Fibroblast of skin of back (primary cell): ENCODE measurements around the gene IRX2.
A peak's percentile ranks its signal among the peaks of the same experiment; 100 is the strongest.

Experiments
- DNase-seq: peaks from one replicate; pipeline ENCODE4 v3.0.0-alpha.2; 2013

IRX2 gene

GRCh38 chr5:2714026-2714425 is 37.5 kb downstream of the IRX2 start:
- DNase-seq: no peak

GRCh38 chr5:2711446-2712425 is 39.7 kb downstream of the IRX2 start:
- no peak for DNase-seq

GRCh38 chr5:2710910-2711309 is 40.6 kb downstream of the IRX2 start:
- peak; percentile 32 for DNase-seq

DNA sequence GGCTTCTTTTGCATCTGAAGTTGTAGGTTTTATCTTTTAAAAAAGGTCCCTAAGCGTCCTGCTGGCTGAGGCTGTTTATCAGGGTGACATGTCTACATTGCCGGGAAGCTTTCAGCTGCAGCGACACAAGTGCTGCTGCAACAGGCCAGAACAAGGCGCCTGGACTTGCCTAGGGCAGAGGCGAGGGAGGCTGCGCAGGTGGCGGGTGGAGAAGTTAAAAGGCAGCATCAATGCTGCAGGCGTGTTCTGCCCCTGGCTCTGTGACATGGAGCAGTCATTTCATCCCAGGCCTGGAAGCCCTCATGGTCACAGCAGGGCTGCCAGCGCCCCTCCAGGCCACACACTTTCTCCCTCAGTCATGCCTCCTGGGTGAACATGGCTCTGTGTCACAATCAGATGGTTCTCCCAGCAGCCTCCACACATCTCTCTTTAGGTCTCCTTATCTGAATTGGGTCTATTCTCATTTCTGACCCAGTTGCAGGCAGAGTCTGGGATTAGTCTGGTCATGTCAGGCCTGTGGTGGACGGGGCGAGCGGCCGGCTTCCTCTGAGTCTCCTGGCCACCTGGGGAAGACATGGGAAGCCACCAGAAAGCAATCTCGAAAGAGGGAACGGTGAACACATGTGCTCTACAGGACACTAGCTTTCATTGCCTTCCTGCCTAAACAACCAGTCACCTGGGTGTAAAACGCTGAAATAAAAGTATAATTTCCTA is 41.3 kb downstream of the IRX2 start:
- no peak for DNase-seq

GRCh38 chr5:2708751-2709150 is 42.7 kb downstream of the IRX2 start:
- DNase-seq: no peak

DNA sequence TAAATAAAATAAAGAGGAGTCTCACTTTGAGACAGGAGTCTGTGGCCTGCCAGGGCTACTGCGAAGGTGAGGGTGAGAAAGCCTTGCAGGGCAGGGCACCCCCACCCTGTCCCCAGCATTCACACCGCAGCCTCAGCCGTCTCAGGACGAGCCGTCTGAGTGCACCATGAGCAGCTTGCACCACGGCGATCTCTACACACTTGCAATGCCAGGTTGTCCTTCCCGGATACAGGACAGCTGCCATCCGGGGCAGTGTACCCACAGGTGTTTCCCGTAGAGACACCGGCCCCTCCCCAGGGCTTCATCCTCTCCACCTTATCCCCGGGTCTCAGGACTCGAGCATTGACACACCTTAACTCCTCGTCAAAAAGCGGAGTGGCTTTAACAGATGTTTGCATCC is 43.3 kb downstream of the IRX2 start:
- no peak for DNase-seq

- DNase-seq: no peak
Measured at GRCh38 chr5:2705861-2706260, 45.6 kb downstream of the IRX2 start.

DNA sequence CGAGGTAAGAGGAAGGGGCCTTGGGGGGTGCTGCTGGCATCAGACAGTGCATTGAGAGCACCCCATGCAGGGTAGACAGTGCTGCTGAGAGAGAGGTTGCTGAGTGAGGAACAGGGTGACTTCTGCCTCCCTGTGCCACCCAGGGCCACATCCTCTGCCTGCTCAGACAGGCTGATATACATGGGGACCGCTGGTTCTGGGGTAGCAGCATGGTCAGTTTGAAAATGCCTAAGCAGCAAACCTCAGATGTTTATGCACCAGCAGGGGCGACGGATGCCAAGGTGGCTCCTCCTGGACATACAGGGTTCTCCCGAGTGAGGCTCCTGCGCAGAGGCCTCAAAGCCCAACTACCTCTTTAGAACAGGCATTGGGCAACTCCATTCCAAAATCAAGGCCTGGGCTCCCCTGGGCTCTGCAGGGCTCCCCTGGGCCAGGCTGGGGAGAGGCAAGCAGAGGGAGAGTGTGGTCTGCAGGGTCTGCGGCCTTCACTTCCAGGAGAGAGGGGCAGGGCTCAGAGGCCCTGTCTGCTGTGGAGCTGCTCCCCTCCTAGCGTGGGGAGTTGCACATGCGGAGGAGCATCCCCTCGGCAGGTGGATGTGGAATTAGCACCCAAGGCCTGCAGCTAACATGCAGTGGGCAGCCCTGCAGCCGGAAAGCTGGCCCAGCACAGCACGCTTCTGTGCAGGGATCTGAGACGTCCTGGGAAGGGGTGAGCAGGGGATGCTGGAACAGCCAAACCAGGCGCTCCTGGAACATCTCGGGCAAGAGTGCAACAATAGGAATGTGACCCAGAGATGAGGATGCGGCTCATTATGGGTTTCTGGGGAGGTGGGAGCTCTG is 46.5 kb downstream of the IRX2 start:
- DNase-seq: no peak

- DNase-seq: no peak
Measured at GRCh38 chr5:2704111-2704510, 47.4 kb downstream of the IRX2 start.

DNA sequence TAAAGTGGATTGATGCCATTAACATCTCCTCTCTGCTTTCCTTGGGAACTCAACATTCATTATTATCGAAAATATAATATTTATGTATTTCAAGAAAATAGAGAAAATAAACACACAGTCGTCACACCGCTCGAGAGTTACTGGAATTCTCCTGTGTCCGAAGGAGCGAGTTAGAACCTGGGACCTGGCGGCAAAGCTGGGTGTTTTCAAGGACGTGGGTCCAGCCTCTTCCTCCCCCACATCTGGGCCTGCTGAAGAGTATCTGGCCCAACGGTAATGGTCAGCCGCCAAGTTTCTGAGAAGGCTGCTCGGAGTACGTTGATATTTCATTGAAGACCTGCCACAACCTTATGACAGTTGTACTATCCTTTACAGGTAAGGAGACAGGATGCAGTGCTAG is 47.9 kb downstream of the IRX2 start:
- DNase-seq: no peak

DNA sequence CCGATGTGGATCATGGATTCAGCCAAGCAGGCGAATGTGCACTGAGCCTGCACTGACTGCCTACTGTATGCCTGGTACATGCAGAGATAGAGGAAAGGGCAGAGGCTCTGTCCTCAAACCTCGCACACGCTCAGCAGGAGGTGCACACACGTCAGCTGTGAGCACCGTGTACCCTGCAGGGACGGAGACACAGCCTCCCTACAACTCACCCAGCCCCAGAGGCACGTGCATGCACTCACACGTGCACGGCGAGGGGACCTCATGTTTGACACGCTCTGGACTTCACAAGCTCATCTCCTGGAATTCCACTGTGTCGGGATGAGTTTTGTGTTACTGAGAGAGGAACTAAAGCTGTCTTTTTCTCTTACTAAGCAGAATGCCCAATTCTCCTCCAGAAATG is 48.4 kb downstream of the IRX2 start:
- no peak for DNase-seq

DNA sequence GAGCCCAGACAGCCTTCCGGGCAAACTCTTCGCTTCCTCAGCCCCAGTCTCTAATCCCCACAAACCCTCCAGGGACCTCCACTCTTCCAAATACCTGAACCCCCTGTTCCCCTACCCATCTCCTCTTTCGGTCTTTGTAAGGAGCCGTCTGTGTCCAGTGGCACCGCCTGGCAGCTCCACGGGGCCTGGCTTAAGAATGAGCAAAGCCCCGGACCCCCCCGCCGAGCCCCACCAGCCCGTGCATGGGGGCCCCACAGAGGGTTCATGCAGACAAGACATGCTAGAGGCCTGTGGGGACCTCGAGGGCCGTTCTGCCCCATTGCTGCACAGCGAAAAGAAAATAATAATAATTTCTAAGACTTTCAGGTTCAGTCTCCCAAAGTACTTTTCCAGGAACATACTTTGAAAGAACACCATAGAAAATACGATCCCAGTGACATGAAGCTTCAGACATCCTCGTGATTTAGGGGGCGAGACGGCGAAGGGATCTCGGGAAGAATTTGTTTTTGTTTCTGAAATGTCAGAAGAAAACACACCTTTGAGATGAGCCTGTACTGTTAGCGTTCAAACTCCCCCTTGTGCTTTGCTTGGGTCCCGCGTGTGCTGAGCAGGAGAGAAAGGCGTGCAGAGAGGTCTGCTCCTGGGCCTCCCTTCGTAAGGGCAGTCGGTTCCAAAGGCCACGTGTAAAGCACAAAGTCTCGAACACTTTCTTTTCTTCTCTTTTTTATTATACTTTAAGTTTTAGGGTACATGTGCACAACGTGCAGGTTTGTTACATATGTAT is 49.2 kb downstream of the IRX2 start:
- DNase-seq: no peak

DNA sequence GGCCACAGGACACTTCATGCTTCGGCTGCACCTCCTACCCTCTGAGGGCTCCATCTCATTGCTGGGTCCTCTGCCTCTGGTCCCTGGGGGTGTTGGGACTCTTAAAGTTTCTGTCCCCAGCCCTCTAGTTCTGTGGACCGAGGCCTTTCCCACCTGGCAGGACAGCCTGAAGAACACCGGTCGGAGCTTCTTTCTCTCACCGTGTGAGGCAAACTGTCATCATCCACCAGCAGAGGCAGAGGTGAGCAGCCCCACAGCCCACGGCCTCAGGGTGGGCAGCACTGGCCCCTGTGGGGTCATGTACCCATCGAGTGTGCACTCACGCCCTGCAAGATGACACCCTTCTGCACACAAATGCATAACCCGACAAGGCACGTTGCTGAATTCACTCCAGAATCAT is 49.9 kb downstream of the IRX2 start:
- no peak for DNase-seq

DNA sequence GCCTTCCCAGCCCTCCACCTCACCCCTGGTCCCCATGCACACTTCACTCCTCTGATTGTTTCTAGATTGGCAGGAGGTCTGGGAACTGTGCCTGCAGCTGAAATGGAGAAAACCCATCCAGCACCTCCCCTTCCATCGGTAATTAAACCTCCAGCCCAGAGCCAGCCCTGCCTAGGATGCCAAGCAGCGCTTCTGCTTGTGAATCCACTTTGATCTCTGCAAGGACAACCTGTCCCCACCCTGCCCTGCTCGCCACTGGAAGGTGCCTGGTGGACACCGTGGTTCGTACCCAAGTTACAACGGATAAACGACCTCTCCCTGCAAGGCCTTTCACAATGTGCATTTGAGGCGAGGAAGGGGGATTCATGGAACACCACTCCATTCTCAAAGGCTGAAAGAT is 50.6 kb downstream of the IRX2 start:
- no peak for DNase-seq

GRCh38 chr5:2699686-2700085 is 51.8 kb downstream of the IRX2 start:
- DNase-seq: no peak

GRCh38 chr5:2699231-2699630 is 52.2 kb downstream of the IRX2 start:
- DNase-seq: no peak

DNA sequence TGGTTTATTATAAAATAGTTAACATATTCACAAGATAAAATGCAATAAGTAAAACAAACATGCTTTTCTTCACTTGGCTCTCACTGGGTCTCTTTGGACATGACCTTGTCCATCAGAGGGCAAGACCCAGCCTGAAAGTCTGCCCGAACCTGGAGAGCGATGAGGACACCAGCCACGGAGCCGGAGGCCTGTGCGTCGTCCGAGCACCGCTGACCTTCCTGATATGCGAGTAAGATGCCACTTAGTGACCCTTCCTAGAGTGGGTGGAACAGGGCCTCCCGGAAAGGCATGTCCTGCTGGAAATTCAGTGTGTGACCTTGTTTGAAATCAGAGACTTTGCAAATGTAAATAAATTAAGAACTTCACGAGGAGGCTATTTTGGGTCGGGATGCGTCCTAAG is 52.9 kb downstream of the IRX2 start:
- DNase-seq: no peak

GRCh38 chr5:2697446-2698200 is 53.9 kb downstream of the IRX2 start:
- DNase-seq: no peak

DNA sequence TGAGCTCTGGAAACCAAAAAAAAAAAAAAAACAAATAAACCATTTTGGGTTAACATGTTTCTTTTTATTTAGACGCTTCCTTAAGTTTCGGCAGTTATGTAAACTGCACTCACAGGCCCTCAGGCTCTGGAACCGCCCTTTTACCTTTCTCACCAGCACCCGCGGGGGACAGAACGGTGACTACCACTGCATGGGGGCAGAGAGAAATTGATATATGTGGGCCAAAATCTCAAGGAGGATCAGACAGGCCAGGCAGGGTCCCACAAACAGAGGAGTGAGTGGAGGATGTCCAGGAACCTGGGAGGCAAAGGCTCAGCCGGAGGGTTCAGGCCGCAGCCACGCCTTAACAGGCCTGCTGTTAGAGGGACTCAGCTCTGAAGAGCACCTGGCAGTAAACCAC is 54.4 kb downstream of the IRX2 start:
- DNase-seq: no peak
